Activated naive CD4-positive, alpha-beta T cell treated with anti-CD3 and anti-CD28 coated beads for 36 hours (primary cell): Measurements from ENCODE around the gene TMEM238. TPM values are rescaled to one million over a fixed set of nuclear protein-coding genes. Genes with fewer than 3 reads are reported as not detected.
"Not testable (repeated sequence)": the region's sequence is repeated elsewhere in the genome, so short reads cannot be mapped to it uniquely, and the experiment has no call there.

Source experiments
- CTCF ChIA-PET: fragments of 350-600 bp; sonication (Branson Sonifier 250); formaldehyde crosslinking; loops from one replicate; lab custom pipeline; 2021; ENCODE audit warnings: antibody characterized with exemption; lab: Charles Lee
- DNase-seq: peaks from one replicate; pipeline ENCODE4 v3.0.0-alpha.2; 2020
- H3K27ac Mint-ChIP-seq: one replicate; pipeline ENCODE4 v1.8.0; 2021; ENCODE audit warnings: mild to moderate bottlenecking, mixed read lengths
- H3K27me3 Mint-ChIP-seq: one replicate; pipeline ENCODE4 v1.8.0; 2021; ENCODE audit warnings: low read depth, mixed read lengths
- H3K36me3 Mint-ChIP-seq: one replicate; pipeline ENCODE4 v1.8.0; 2021; ENCODE audit warnings: low read depth, mixed read lengths
- H3K4me1 Mint-ChIP-seq: one replicate; pipeline ENCODE4 v1.8.0; 2021; ENCODE audit warnings: low read depth, mixed read lengths
- H3K4me3 Mint-ChIP-seq: one replicate; pipeline ENCODE4 v1.8.0; 2021; ENCODE audit warnings: mild to moderate bottlenecking, moderate library complexity, mixed read lengths
- H3K9me3 Mint-ChIP-seq: one replicate; pipeline ENCODE4 v1.8.0; 2021; ENCODE audit warnings: mixed read lengths
- intact Hi-C: fragments of 100-400 bp; cut with micrococcal nuclease; formaldehyde crosslinking; loops from one replicate; pipeline ENCODE4 v1.15.1; 2023
- total RNA-seq, 2 experiments: library from RNA; stranded (reverse); gene quantifications; one replicate each; pipeline ENCODE4 v1.2.3, GENCODE V29; 2021

The TMEM238 gene
- 10 to 100 TPM in 1 of 2 experiments, 1 to 10 TPM in 1; 9.9 to 10.2 TPM for total RNA-seq

DNA sequence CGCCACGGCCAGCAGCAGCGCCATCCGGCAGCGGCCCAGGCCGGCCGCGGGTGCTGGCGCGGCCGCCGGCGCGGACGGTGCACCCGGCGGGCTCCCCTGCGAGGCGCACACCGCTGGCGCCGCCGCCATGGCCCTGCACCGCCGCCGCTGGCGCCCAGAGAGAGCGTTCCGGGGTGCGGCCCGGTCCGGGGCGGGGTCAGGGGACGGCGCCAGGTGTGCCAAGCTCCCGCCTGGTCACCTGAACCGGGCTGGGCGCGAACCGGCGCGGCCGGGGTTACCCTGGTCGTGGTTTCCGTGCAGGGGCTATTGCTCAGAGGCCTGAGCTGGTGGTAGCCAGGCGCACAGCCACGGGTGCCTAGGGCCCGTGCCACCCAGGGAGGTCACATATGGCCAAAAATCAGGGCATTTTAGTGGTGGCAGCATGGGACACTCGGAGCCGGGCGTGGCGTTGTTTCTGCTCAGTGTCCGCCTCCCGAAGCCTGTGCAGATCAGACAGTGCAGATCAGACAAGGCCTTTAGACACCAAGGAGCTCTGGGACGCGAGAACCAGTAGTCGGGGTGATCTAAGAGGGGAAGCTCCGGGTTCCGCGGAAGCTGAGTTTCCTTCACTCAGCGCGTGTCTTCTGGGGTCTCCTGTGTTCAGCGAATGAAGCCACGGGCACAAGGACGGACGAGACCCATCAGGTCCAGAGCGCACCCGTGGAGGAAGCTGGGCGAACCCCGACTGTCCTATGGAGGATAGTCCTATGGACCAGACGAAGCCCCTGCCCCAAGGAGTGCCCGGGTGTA lies at the start of gene TMEM238:
TMEM238 (minus strand) TSS at position 162 of the 789 bp plus-strand sequence; CDS start at position 129, 33 bp downstream.
- Mint-ChIP-seq H3K27me3 (no peaks in the 10 kb centered on the region), H3K9me3 (no peaks in the 10 kb centered on the region), H3K4me3 (peak within 1 kb of the TSS; percentile 100), H3K27ac (peak within 1 kb of the TSS; percentile 97), H3K36me3 (peaks cover 36% of the 10 kb centered on the region), H3K4me1 (peaks cover 47% of the 10 kb centered on the region)
- CTCF ChIA-PET, result interaction anchor here (0.6 to 3.2 kb wide), 9 partner anchors 25 to 266 kb away, joined by 3 to 26 read pairs (median 4); no protein-coding TSS in a partner anchor
- peak; percentile 50 for DNase-seq
- intact Hi-C loops, result loop anchor here (2.0 kb wide), 1 partner anchor 92 kb away; no protein-coding TSS in a partner anchor

- Mint-ChIP-seq H3K9me3 (no peaks in the 10 kb centered on the region), H3K27ac (no peak overlapping the region), H3K36me3 (no peaks in the 10 kb centered on the region), H3K4me3 (no peak overlapping the region), H3K27me3 (peaks cover 43% of the 10 kb centered on the region), H3K4me1 (no peaks in the 10 kb centered on the region)
- CTCF ChIA-PET, result no interaction called here
- DNase-seq, result no peak
- intact Hi-C loops, result no loop called here
Measured at GRCh38 chr19:55433292-55433691, 49.2 kb upstream of the TMEM238 start.

GRCh38 chr19:55432241-55432959 lies 48.3 kb upstream of the TMEM238 start:
- H3K27me3 Mint-ChIP-seq, result peaks cover 38% of the 10 kb centered on the region
- H3K9me3 Mint-ChIP-seq, result no peaks in the 10 kb centered on the region
- no peaks in the 10 kb centered on the region for H3K36me3 Mint-ChIP-seq
- CTCF ChIA-PET, result no interaction called here
- H3K27ac Mint-ChIP-seq, result no peak overlapping the region
- intact Hi-C loops, result no loop called here
- no peak overlapping the region for H3K4me3 Mint-ChIP-seq
- H3K4me1 Mint-ChIP-seq, result no peaks in the 10 kb centered on the region
- no peak for DNase-seq

GRCh38 chr19:55431183-55431582 lies 47.1 kb upstream of the TMEM238 start:
- no peak for DNase-seq
- Mint-ChIP-seq H3K9me3 (no peaks in the 10 kb centered on the region), H3K27me3 (peaks cover 28% of the 10 kb centered on the region), H3K36me3 (no peaks in the 10 kb centered on the region), H3K27ac (no peak overlapping the region), H3K4me1 (no peaks in the 10 kb centered on the region), H3K4me3 (no peak overlapping the region)
- CTCF ChIA-PET, result no interaction called here
- intact Hi-C loops, result no loop called here

- no peak overlapping the region for H3K4me3 Mint-ChIP-seq
- H3K27me3 Mint-ChIP-seq, result peaks cover 11% of the 10 kb centered on the region
- no peak for DNase-seq
- no peak overlapping the region for H3K27ac Mint-ChIP-seq
- H3K4me1 Mint-ChIP-seq, result peaks cover 8% of the 10 kb centered on the region
- H3K36me3 Mint-ChIP-seq, result no peaks in the 10 kb centered on the region
- CTCF ChIA-PET, result interaction anchor here (0.6 kb wide), 1 partner anchor 69 kb away, joined by 4 read pairs; no protein-coding TSS in a partner anchor
- intact Hi-C loops, result no loop called here
- H3K9me3 Mint-ChIP-seq, result no peaks in the 10 kb centered on the region
Measured at GRCh38 chr19:55426042-55426441, 42.0 kb upstream of the TMEM238 start.

- no peaks in the 10 kb centered on the region for H3K36me3 Mint-ChIP-seq
- intact Hi-C loops, result no loop called here
- no peaks in the 10 kb centered on the region for H3K9me3 Mint-ChIP-seq
- H3K27me3 Mint-ChIP-seq, result peaks cover 3% of the 10 kb centered on the region
- H3K4me1 Mint-ChIP-seq, result peaks cover 11% of the 10 kb centered on the region
- DNase-seq, result no peak
- H3K27ac Mint-ChIP-seq, result no peak overlapping the region
- CTCF ChIA-PET, result no interaction called here
- no peak overlapping the region for H3K4me3 Mint-ChIP-seq
Measured at GRCh38 chr19:55424518-55424917, 40.4 kb upstream of the TMEM238 start.

DNA sequence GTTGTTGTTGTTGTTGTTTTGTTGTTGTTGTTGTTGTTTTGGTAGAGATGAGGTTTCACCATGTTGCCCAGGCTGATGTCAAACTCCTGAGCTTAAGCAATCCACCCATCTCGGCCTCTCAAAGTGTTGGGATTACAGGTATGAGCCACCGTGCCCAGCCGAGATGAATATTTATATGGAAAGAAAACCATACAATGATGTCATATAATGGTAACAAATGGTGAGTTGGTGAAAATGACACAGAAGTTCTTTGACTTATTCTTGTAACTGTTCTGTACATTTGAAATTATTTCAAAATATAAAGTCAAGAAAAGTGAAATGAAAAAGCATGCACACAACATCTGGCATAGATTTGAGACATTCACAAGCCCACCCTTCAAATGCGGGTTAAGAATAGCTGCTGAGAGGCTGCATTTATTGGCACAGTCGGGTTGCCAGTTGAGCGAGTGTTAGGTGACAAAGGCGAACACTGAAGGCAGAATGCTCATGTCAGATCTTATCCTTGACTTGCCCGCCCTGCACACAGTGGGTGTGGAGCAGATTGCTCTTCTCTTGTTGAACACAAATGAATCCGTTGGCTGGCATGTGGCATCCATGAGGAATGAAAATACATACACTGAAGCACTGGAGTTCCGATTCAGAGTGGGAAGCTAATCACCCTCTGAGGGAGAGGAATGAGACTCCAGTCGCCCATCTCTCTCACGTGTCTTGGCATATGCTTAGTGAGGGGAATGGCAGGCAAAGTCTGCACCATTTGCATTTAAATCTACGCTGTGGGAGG lies 39.3 kb upstream of the TMEM238 start:
- H3K36me3 Mint-ChIP-seq, result no peaks in the 10 kb centered on the region
- peaks cover 11% of the 10 kb centered on the region for H3K4me1 Mint-ChIP-seq
- no peak overlapping the region for H3K4me3 Mint-ChIP-seq
- CTCF ChIA-PET, result no interaction called here
- no peak for DNase-seq
- H3K27ac Mint-ChIP-seq, result no peak overlapping the region
- no peaks in the 10 kb centered on the region for H3K27me3 Mint-ChIP-seq
- H3K9me3 Mint-ChIP-seq, result no peaks in the 10 kb centered on the region
- intact Hi-C loops, result no loop called here

- peaks cover 13% of the 10 kb centered on the region for H3K4me1 Mint-ChIP-seq
- H3K4me3 Mint-ChIP-seq, intact Hi-C loops, H3K27me3 Mint-ChIP-seq, H3K9me3 Mint-ChIP-seq, H3K36me3 Mint-ChIP-seq, H3K27ac Mint-ChIP-seq: not testable (repeated sequence)
- CTCF ChIA-PET, result interaction anchor here (0.6 to 1.6 kb wide), 3 partner anchors 130 to 276 kb away, joined by 3 to 4 read pairs (median 3); no protein-coding TSS in a partner anchor
- DNase-seq, result peak; percentile 23
Measured at GRCh38 chr19:55421281-55421680, 37.2 kb upstream of the TMEM238 start.

GRCh38 chr19:55419624-55420236 lies 35.6 kb upstream of the TMEM238 start:
- peaks cover 13% of the 10 kb centered on the region for H3K4me1 Mint-ChIP-seq
- H3K27me3 Mint-ChIP-seq, result no peaks in the 10 kb centered on the region
- H3K27ac Mint-ChIP-seq, result no peak overlapping the region
- no peak for DNase-seq
- H3K36me3 Mint-ChIP-seq, result no peaks in the 10 kb centered on the region
- intact Hi-C loops, result no loop called here
- CTCF ChIA-PET, result interaction anchor here (0.6 to 3.4 kb wide), 7 partner anchors 10 to 279 kb away, joined by 3 to 13 read pairs (median 4); no protein-coding TSS in a partner anchor
- no peaks in the 10 kb centered on the region for H3K9me3 Mint-ChIP-seq
- no peak overlapping the region for H3K4me3 Mint-ChIP-seq

GRCh38 chr19:55419103-55419502 lies 35.0 kb upstream of the TMEM238 start:
- CTCF ChIA-PET, result interaction anchor here (0.8 to 3.4 kb wide), 7 partner anchors 9 to 279 kb away, joined by 3 to 13 read pairs (median 3); no protein-coding TSS in a partner anchor
- Mint-ChIP-seq H3K4me3 (no peak overlapping the region), H3K4me1 (peaks cover 13% of the 10 kb centered on the region), H3K27me3 (no peaks in the 10 kb centered on the region), H3K36me3 (no peaks in the 10 kb centered on the region), H3K27ac (no peak overlapping the region), H3K9me3 (no peaks in the 10 kb centered on the region)
- intact Hi-C loops, result no loop called here
- DNase-seq, result no peak

- H3K36me3 Mint-ChIP-seq, result no peaks in the 10 kb centered on the region
- no peak overlapping the region for H3K4me3 Mint-ChIP-seq
- CTCF ChIA-PET, result interaction anchor here (0.5 to 3.4 kb wide), 10 partner anchors 10 to 1144 kb away, joined by 3 to 13 read pairs (median 4); partner anchors contain the start of gene TMEM238
- no peak overlapping the region for H3K27ac Mint-ChIP-seq
- no peaks in the 10 kb centered on the region for H3K9me3 Mint-ChIP-seq
- intact Hi-C loops, result loop anchor here (1.0 kb wide), 2 partner anchors 206 to 277 kb away; no protein-coding TSS in a partner anchor
- H3K27me3 Mint-ChIP-seq, result no peaks in the 10 kb centered on the region
- peaks cover 13% of the 10 kb centered on the region for H3K4me1 Mint-ChIP-seq
- DNase-seq, result peak; percentile 73
Measured at GRCh38 chr19:55418185-55418584, 34.1 kb upstream of the TMEM238 start.
